ENCODE results near the gene SMDT1.
A peak's percentile ranks its signal among the peaks of the same experiment; 100 is the strongest.
"Not testable (repeated sequence)": the region's sequence is repeated elsewhere in the genome, so short reads cannot be mapped to it uniquely, and the experiment has no call there.

SMDT1 gene

GRCh38 chr22:42114721-42115120 is 35.2 kb downstream of the SMDT1 start:
- no peak overlapping the region for H3K4me3 ChIP-seq (ENCODE audit: low read length)
- TF ChIP-seq CTCF (IDR thresholded peaks at IDR 0.05; ENCODE audit: insufficient read depth, low read depth, low read length, missing control alignments), result no peak
- DNase-seq (ENCODE audit: low read depth), result no peak

GRCh38 chr22:42115420-42115830 is 35.9 kb downstream of the SMDT1 start:
- not testable (repeated sequence) for H3K4me3 ChIP-seq (ENCODE audit: low read length); DNase-seq (ENCODE audit: low read depth)

- no peak for TF ChIP-seq CTCF (IDR thresholded peaks at IDR 0.05; ENCODE audit: insufficient read depth, low read depth, low read length, missing control alignments)
- H3K4me3 ChIP-seq (ENCODE audit: low read length), result no peak overlapping the region
- DNase-seq (ENCODE audit: low read depth), result no peak
Measured at GRCh38 chr22:42116848-42117424, 37.4 kb downstream of the SMDT1 start.

GRCh38 chr22:42120231-42121021 is 40.9 kb downstream of the SMDT1 start:
- H3K4me3 ChIP-seq (ENCODE audit: low read length), result not testable (repeated sequence)

GRCh38 chr22:42123529-42123928 is 44.0 kb downstream of the SMDT1 start:
- H3K4me3 ChIP-seq (ENCODE audit: low read length); DNase-seq (ENCODE audit: low read depth): not testable (repeated sequence)

More at GRCh38 chr22:42120231-42121021, 40.9 kb downstream of the SMDT1 start:
- DNase-seq (ENCODE audit: low read depth), result peak; percentile 23

GRCh38 chr22:42127606-42128005 is 48.1 kb downstream of the SMDT1 start:
- no peak overlapping the region for H3K4me3 ChIP-seq (ENCODE audit: low read length)
- no peak for DNase-seq (ENCODE audit: low read depth)
- TF ChIP-seq CTCF (IDR thresholded peaks at IDR 0.05; ENCODE audit: insufficient read depth, low read depth, low read length, missing control alignments), result no peak

GRCh38 chr22:42128007-42128406 is 48.5 kb downstream of the SMDT1 start:
- DNase-seq (ENCODE audit: low read depth); H3K4me3 ChIP-seq (ENCODE audit: low read length): not testable (repeated sequence)

- peak; percentile 17 for DNase-seq (ENCODE audit: low read depth)
- H3K4me3 ChIP-seq (ENCODE audit: low read length), result not testable (repeated sequence)
Measured at GRCh38 chr22:42128776-42129694, 49.5 kb downstream of the SMDT1 start.

GRCh38 chr22:42130182-42130581 is 50.7 kb downstream of the SMDT1 start:
- not testable (repeated sequence) for H3K4me3 ChIP-seq (ENCODE audit: low read length); DNase-seq (ENCODE audit: low read depth)

GRCh38 chr22:42130639-42131431 is 51.3 kb downstream of the SMDT1 start, which contains the start of gene CYP2D6:
CYP2D6 (minus strand) TSS chr22:42130810; CDS start chr22:42130791, 19 bp downstream.
- H3K4me3 ChIP-seq (ENCODE audit: low read length); DNase-seq (ENCODE audit: low read depth): not testable (repeated sequence)
